Spleen (tissue), 11 donors: ENCODE results near the gene PACSIN2. TPM values are rescaled to one million over a fixed set of nuclear protein-coding genes. Genes with fewer than 3 reads are reported as not detected.
A peak's percentile ranks its signal among the peaks of the same experiment; 100 is the strongest.

Source experiments
- DNase-seq: peaks from one replicate; pipeline ENCODE4 v3.0.0-alpha.2; 2020
- H3K27ac ChIP-seq, 8 donors: fragments of 200-600 bp; sonication (generic) in 7 of 8; 1 replicate in 4 of 8; 2 replicates in 4 of 8; pipeline versions ENCODE4 v1.5.0 to v1.8.0; 2016 to 2021; ENCODE audit warnings: inconsistent platforms in 4 of 8, mild to moderate bottlenecking in 4 of 8, moderate library complexity in 1 of 8
- H3K27me3 ChIP-seq, 7 donors: fragments of 200-600 bp; sonication (generic) in 6 of 7; replicated peaks in 1 of 7; 1 replicate in 4 of 7; 2 replicates in 3 of 7; pipeline versions ENCODE4 v1.5.0 to v1.8.0; 2016 to 2021; ENCODE audit warnings: inconsistent platforms in 3 of 7, mild to moderate bottlenecking in 1 of 7
- H3K36me3 ChIP-seq, 6 donors: fragments of 200-600 bp; sonication (generic) in 5 of 6; 1 replicate in 4 of 6; 2 replicates in 2 of 6; pipeline versions ENCODE4 v1.5.0 to v1.8.0; 2016 to 2021; ENCODE audit warnings: inconsistent platforms in 2 of 6
- H3K4me1 ChIP-seq, 6 donors: fragments of 200-600 bp; sonication (generic) in 5 of 6; 1 replicate in 3 of 6; 2 replicates in 3 of 6; pipeline versions ENCODE4 v1.5.0 to v1.8.0; 2016 to 2021; ENCODE audit warnings: inconsistent platforms in 3 of 6
- H3K4me3 ChIP-seq, 8 donors: fragments of 200-600 bp; sonication (generic) in 7 of 8; 1 replicate in 4 of 8; 2 replicates in 4 of 8; pipeline versions ENCODE4 v1.5.0 to v1.8.0; 2016 to 2021; ENCODE audit warnings: inconsistent platforms in 4 of 8, mild to moderate bottlenecking in 4 of 8, moderate library complexity in 2 of 8
- H3K9me3 ChIP-seq, 8 donors: fragments of 200-600 bp; sonication (generic) in 7 of 8; 1 replicate in 4 of 8; 2 replicates in 4 of 8; pipeline versions ENCODE4 v1.5.0 to v1.8.0; 2016 to 2021; ENCODE audit warnings: inconsistent platforms in 4 of 8
- CTCF ChIP-seq, 11 experiments: fragments of 200-600 bp in 7 of 11; fragments of 450-650 bp in 4 of 11; sonication (generic) in 4 of 11; IDR thresholded peaks in 8 of 11; conservative IDR thresholded peaks in 3 of 11; 1 replicate in 7 of 11; 2 replicates in 4 of 11; pipeline versions ENCODE4 v1.4.0 to v1.8.0; 2016 to 2021; ENCODE audit warnings: antibody characterized with exemption in 11 of 11, inconsistent platforms in 4 of 11, mild to moderate bottlenecking in 1 of 11
- POLR2A ChIP-seq, 3 donors: fragments of 450-650 bp; IDR thresholded peaks; one replicate each; pipeline ENCODE4 v1.5.1; 2017; ENCODE audit warnings: antibody characterized with exemption in 3 of 3, mild to moderate bottlenecking in 1 of 3
- POLR2AphosphoS5 ChIP-seq, 3 donors: sonication (generic); formaldehyde crosslinking; IDR thresholded peaks; one replicate each; pipeline ENCODE4 v1.5.1; 2017; ENCODE audit warnings: antibody characterized with exemption in 3 of 3
- WGBS, 5 donors: extraction: QIAGEN DNeasy Blood & Tissue Kit in 3 of 5; methylation state at CpG; one replicate each; pipeline versions ENCODE4 v1.1.5 to v1.1.7; 2013 to 2018; 5-methylcytosine and 5-hydroxymethylcytosine counted together
- intact Hi-C: fragments of 100-400 bp; cut with DNase I; formaldehyde crosslinking; loops from one replicate; pipeline ENCODE4 v1.15.0; 2023; ENCODE audit warnings: low total_unique reads
- polyA plus RNA-seq, 3 donors: library from polyadenylated mRNA; stranded (reverse); fragments of 200-250 nt; gene quantifications; one replicate each; pipeline ENCODE4 v1.2.1, GENCODE V29; 2013
- total RNA-seq, 7 donors: library from RNA; depleted of rRNA in 3 of 7; stranded (reverse); fragments of >200 nt in 3 of 7; fragmentation: NEBNext Ultra II Directional in 4 of 7; extraction: Animal tissue kit (Norgen Biotek cat#: 25700) in 4 of 7; gene quantifications; one replicate each; pipeline versions ENCODE4 v1.1.0 to v1.2.1, GENCODE V29; 2016 to 2021
- donor health status: healthy with polysubstance abuse.
- donor health status: DM: no; HTN: no; CAD: no; lungs with moderate emphysema.
- donor health status: DM: no; HTN: no; CAD: no.
- donor health status: Bipolar disorder and iron deficiency.
- donor health status: healthy.
- donor health status: DM: no; HTN: no; CAD: no.
- donor health status: DM: yes; HTN: yes; CAD: no.

PACSIN2 gene
- total and polyA plus RNA-seq, 10 donors: 24.2 to 98.1 (median 64.2) TPM

GRCh38 chr22:42869463-42869862 is 145.5 kb downstream of the PACSIN2 start:
- 90 to 94% (median 92%) methylated on average over 7 to 8 of the region's 8 CpGs for WGBS, 5 donors
- Histone ChIP-seq H3K27me3 (no peaks in the 10 kb centered on the region), H3K4me1 (peaks cover 0 to 22% (median 8%) of the 10 kb centered on the region in 6 donors), H3K27ac (no peak overlapping the region), H3K9me3 (no peaks in the 10 kb centered on the region), H3K36me3 (peaks cover 0 to 60% (median 48%) of the 10 kb centered on the region in 6 donors), H3K4me3 (no peak overlapping the region)
- intact Hi-C loops: no loop called here
- TF ChIP-seq POLR2A (IDR thresholded peaks at IDR 0.05): no peak
- no peak for TF ChIP-seq CTCF (IDR thresholded peaks at IDR 0.05 in 8 of 11, conservative IDR thresholded peaks at IDR 0.05 in 3 of 11)
- no peak for TF ChIP-seq POLR2AphosphoS5 (IDR thresholded peaks at IDR 0.05)
- no peak for DNase-seq

GRCh38 chr22:42868751-42869251 is 146.1 kb downstream of the PACSIN2 start:
- intact Hi-C loops: no loop called here
- H3K36me3 ChIP-seq: peaks cover 0 to 53% (median 43%) of the 10 kb centered on the region in 6 donors
- H3K9me3 ChIP-seq: peaks cover 0 to 3% (median 0%) of the 10 kb centered on the region in 8 donors
- H3K27ac ChIP-seq: no peak overlapping the region
- peaks cover 0 to 27% (median 8%) of the 10 kb centered on the region in 6 donors for H3K4me1 ChIP-seq
- WGBS, 5 donors: 80 to 94% (median 86%) methylated on average over 14 to 16 of the region's 16 CpGs
- DNase-seq: no peak
- H3K4me3 ChIP-seq: no peak overlapping the region
- TF ChIP-seq POLR2AphosphoS5 (IDR thresholded peaks at IDR 0.05) (peak in 2 of 3 donors; percentile 7 to 65), CTCF (IDR thresholded peaks at IDR 0.05 in 8 of 11, conservative IDR thresholded peaks at IDR 0.05 in 3 of 11) (no peak)
- H3K27me3 ChIP-seq: no peaks in the 10 kb centered on the region

- H3K36me3 ChIP-seq: peaks cover 0 to 26% (median 19%) of the 10 kb centered on the region in 6 donors
- DNase-seq: peak; percentile 71
- TF ChIP-seq POLR2AphosphoS5 (IDR thresholded peaks at IDR 0.05): peak in 2 of 3 donors; percentile 15 to 41
- no peak for TF ChIP-seq POLR2A (IDR thresholded peaks at IDR 0.05)
- 88 to 95% (median 89%) methylated on average over 6 to 7 of the region's 7 CpGs for whole genome bisulfite sequencing, 5 donors
- H3K9me3 ChIP-seq: peaks cover 0 to 4% (median 0%) of the 10 kb centered on the region in 8 donors
- intact Hi-C loops: no loop called here
- H3K27me3 ChIP-seq: no peaks in the 10 kb centered on the region
- peaks cover 0 to 38% (median 9%) of the 10 kb centered on the region in 6 donors for H3K4me1 ChIP-seq
- no peak overlapping the region for H3K4me3 ChIP-seq
- no peak overlapping the region for H3K27ac ChIP-seq
Observed at GRCh38 chr22:42866100-42866499, 148.8 kb downstream of the PACSIN2 start.

GRCh38 chr22:42865536-42865935 is 149.4 kb downstream of the PACSIN2 start:
- intact Hi-C loops: no loop called here
- Histone ChIP-seq H3K27me3 (no peaks in the 10 kb centered on the region), H3K4me3 (no peak overlapping the region), H3K9me3 (peaks cover 0 to 4% (median 0%) of the 10 kb centered on the region in 8 donors), H3K4me1 (peaks cover 3 to 44% (median 13%) of the 10 kb centered on the region in 6 donors), H3K36me3 (peaks cover 0 to 21% (median 14%) of the 10 kb centered on the region in 6 donors), H3K27ac (no peak overlapping the region)
- TF ChIP-seq POLR2AphosphoS5 (IDR thresholded peaks at IDR 0.05): no peak
- WGBS, 5 donors: 82 to 92% (median 90%) methylated on average over 8 of the region's 8 CpGs
- DNase-seq: no peak

- peaks cover 8 to 56% (median 19%) of the 10 kb centered on the region in 6 donors for H3K4me1 ChIP-seq
- peaks cover 0 to 4% (median 0%) of the 10 kb centered on the region in 8 donors for H3K9me3 ChIP-seq
- no peak for DNase-seq
- H3K27ac ChIP-seq: peak overlapping the region in 5 of 8 donors; percentile 27 to 71 (median 48)
- no peaks in the 10 kb centered on the region for H3K27me3 ChIP-seq
- peaks cover 0 to under 1% (median 0%) of the 10 kb centered on the region in 6 donors for H3K36me3 ChIP-seq
- no peak for TF ChIP-seq CTCF (IDR thresholded peaks at IDR 0.05 in 8 of 11, conservative IDR thresholded peaks at IDR 0.05 in 3 of 11)
- no peak for TF ChIP-seq POLR2A (IDR thresholded peaks at IDR 0.05)
- TF ChIP-seq POLR2AphosphoS5 (IDR thresholded peaks at IDR 0.05): no peak
- WGBS, 5 donors: 19 to 46% (median 33%) methylated on average over 4 of the region's 4 CpGs
- H3K4me3 ChIP-seq: no peak overlapping the region
- intact Hi-C loops: no loop called here
Observed at GRCh38 chr22:42863349-42863961, 151.5 kb downstream of the PACSIN2 start.
